Panc1 (cell line): ENCODE measurements around the gene WDR90. TPM values are rescaled to one million over a fixed set of nuclear protein-coding genes. Genes with fewer than 3 reads are reported as not detected.

Experiments
- ATAC-seq: fragments of 200-7000 bp; cut with Tn5 transposase; 2 replicates; pipeline ENCODE4 v1.9.1; 2020; ENCODE audit warnings: mild to moderate bottlenecking, moderate library complexity
- BruUV-seq: library from RNA; stranded (reverse); fragments of 400-500 nt; replicated peaks from 2 replicates; lab custom pipeline; 2021; lab: Mats Ljungman, UMichigan
- CTCF ChIA-PET: fragments of 300-600 bp; sonication (Branson Sonifier 250); formaldehyde crosslinking; loops from one replicate; lab custom pipeline; 2022; ENCODE audit warnings: antibody characterized with exemption; lab: Charles Lee
- POLR2A ChIA-PET: fragments of 300-600 bp; sonication (Branson Sonifier 250); formaldehyde crosslinking; loops from one replicate; lab custom pipeline; 2022; ENCODE audit warnings: antibody characterized with exemption; lab: Charles Lee
- DNase-seq: peaks from one replicate; pipeline ENCODE4 v3.0.0-alpha.2; 2010; ENCODE audit warnings: low read depth, low spot score
- H3K27ac ChIP-seq: 2 replicates; pipeline ENCODE4 v1.5.1; 2011; ENCODE audit warnings: mild to moderate bottlenecking, low read length, inconsistent platforms
- H3K27me3 ChIP-seq: fragments of 200-500 bp; sonication (Bioruptor generic); 2 replicates; pipeline ENCODE4 v1.6.0; 2014; ENCODE audit warnings: low read length, inconsistent platforms; ENCODE audit not compliant: control insufficient read depth, insufficient read depth
- H3K36me3 ChIP-seq: fragments of 200-500 bp; sonication (Bioruptor generic); 2 replicates; pipeline ENCODE4 v1.5.1; 2014; ENCODE audit warnings: inconsistent platforms, mild to moderate bottlenecking, low read length, moderate library complexity; ENCODE audit not compliant: control insufficient read depth, insufficient read depth
- H3K4me1 ChIP-seq: 2 replicates; pipeline ENCODE4 v1.5.1; 2011; ENCODE audit warnings: inconsistent platforms, mild to moderate bottlenecking, low read length, moderate library complexity; ENCODE audit not compliant: control insufficient read depth, insufficient read depth
- H3K4me3 ChIP-seq, 2 experiments: 2 replicates each; pipeline ENCODE4 v1.5.1; 2011 to 2012; ENCODE audit warnings: low read depth in 2 of 2, low read length in 2 of 2, mild to moderate bottlenecking in 2 of 2, inconsistent platforms in 1 of 2, moderate library complexity in 1 of 2
- H3K9me3 ChIP-seq: fragments of 200-500 bp; sonication (Bioruptor generic); 2 replicates; pipeline ENCODE4 v1.5.1; 2014; ENCODE audit warnings: low read depth, mild to moderate bottlenecking, inconsistent platforms, low read length, moderate library complexity; ENCODE audit not compliant: control insufficient read depth, insufficient read depth
- CTCF ChIP-seq: fragments of 450-650 bp; IDR thresholded peaks from 2 replicates; pipeline ENCODE4 v1.5.1; 2017; ENCODE audit warnings: mild to moderate bottlenecking
- POLR2AphosphoS5 ChIP-seq: IDR thresholded peaks from 2 replicates; pipeline ENCODE4 v1.6.1; 2012; ENCODE audit warnings: mild to moderate bottlenecking, low read depth, low read length, moderate library complexity
- REST ChIP-seq, 2 experiments: IDR thresholded peaks; 2 replicates each; pipeline ENCODE4 v1.6.1; 2011 to 2012; ENCODE audit warnings: low read depth in 2 of 2, control low read depth in 1 of 2, low read length in 1 of 2, mild to moderate bottlenecking in 1 of 2, moderate library complexity in 1 of 2; ENCODE audit not compliant: insufficient read depth in 1 of 2
- SIN3A ChIP-seq: IDR thresholded peaks from 2 replicates; pipeline ENCODE4 v1.6.1; 2012; ENCODE audit warnings: low read depth, mild to moderate bottlenecking, low read length, moderate library complexity, borderline replicate concordance; ENCODE audit not compliant: insufficient read depth
- TCF7L2 ChIP-seq: IDR thresholded peaks from 2 replicates; pipeline ENCODE4 v1.6.1; 2011; ENCODE audit warnings: mild to moderate bottlenecking, low read depth, low read length, inconsistent platforms
- in situ Hi-C: cut with HindIII; loops from 2 replicates; pipeline ENCODE4 v1.10.0; 2016; ENCODE audit warnings: low sequenced_read_pairs, low pct_unique_long_range_greater_than_20kb
- intact Hi-C: fragments of 100-400 bp; cut with micrococcal nuclease; formaldehyde crosslinking; loops from one replicate; pipeline ENCODE4 v1.10.0; 2022; ENCODE audit not compliant: unreplicated experiment
- total RNA-seq: library from RNA; stranded (reverse); gene quantifications from one replicate; pipeline ENCODE4 v1.2.1, GENCODE V29; 2021; ENCODE audit not compliant: unreplicated experiment

WDR90 gene
- total RNA-seq, 1 experiment from 2014 or later = 58.9 TPM

- BruUV-seq = no TSS peak
- POLR2A ChIA-PET = no interaction called here
- H3K27me3 ChIP-seq = no peaks in the 10 kb centered on the region
These were observed 49.9 kb downstream of the WDR90 start for GRCh38 chr16:698911-699671.

More at GRCh38 chr16:698911-699671, 49.9 kb downstream of the WDR90 start:
- CTCF ChIA-PET = no interaction called here
- in situ Hi-C loops (no loop called here), intact Hi-C loops (no loop called here)
- no peak for ATAC-seq
- Histone ChIP-seq H3K4me1 (no peaks in the 10 kb centered on the region; the same call in 1 of the 2 replicates), H3K4me3 (no peak overlapping the region), H3K36me3 (no peaks in the 10 kb centered on the region), H3K27ac (no peak overlapping the region), H3K9me3 (no peaks in the 10 kb centered on the region)
- no peak for DNase-seq
- no peak for TF ChIP-seq CTCF
- no peak for TF ChIP-seq TCF7L2
- no peak for TF ChIP-seq POLR2AphosphoS5
- TF ChIP-seq REST (IDR thresholded peaks at IDR 0.05; ENCODE audit: insufficient read depth in 1 of 2, low read depth in 2 of 2, low read length in 1 of 2) = no peak
- TF ChIP-seq SIN3A = no peak
